HCT116 (cell line): ENCODE results near the gene FRMPD4. TPM values are rescaled to one million over a fixed set of nuclear protein-coding genes. Genes with fewer than 3 reads are reported as not detected.

Experiments
- ATAC-seq: fragments of 200-7000 bp; cut with Tn5 transposase; 2 replicates; pipeline ENCODE4 v1.9.1; 2020; ENCODE audit warnings: mild to moderate bottlenecking, moderate library complexity
- BruUV-seq: library from RNA; stranded (reverse); fragments of 400-500 nt; replicated peaks from 2 replicates; lab custom pipeline; 2021; lab: Mats Ljungman, UMichigan
- CTCF ChIA-PET: fragments of 300-600 bp; sonication (Branson Sonifier 250); formaldehyde crosslinking; loops from one replicate; lab custom pipeline; 2021; ENCODE audit warnings: antibody characterized with exemption; lab: Charles Lee
- POLR2A ChIA-PET: fragments of 300-600, 350-600 bp; sonication (Branson Sonifier 250); formaldehyde crosslinking; loops from one replicate; lab custom pipeline; 2021; ENCODE audit warnings: antibody characterized with exemption; lab: Charles Lee
- RAD21 ChIA-PET, 2 experiments: fragments of 300-600 bp; sonication (Branson Sonifier 250); formaldehyde crosslinking; loops; one replicate each; lab custom pipeline; 2023; ENCODE audit warnings: low total read pairs in 2 of 2; ENCODE audit not compliant: uncharacterized antibody in 2 of 2, unreplicated experiment in 2 of 2, low non-redundant PET in 1 of 2; lab: Charles Lee
- DNase-seq: peaks from one replicate; pipeline ENCODE4 v3.0.0-alpha.2; 2010; ENCODE audit warnings: low read depth, low spot score
- H2AFZ ChIP-seq: fragments of 200-600 bp; shearing (Covaris generic), sonication (generic); 2 replicates; pipeline ENCODE4 v1.6.1; 2017; ENCODE audit warnings: low read depth, mixed run types, mixed read lengths, antibody characterized with exemption, low read length; ENCODE audit not compliant: poor library complexity, severe bottlenecking
- H3K27ac ChIP-seq: 2 replicates; pipeline ENCODE4 v1.5.1; 2012; ENCODE audit warnings: low read depth, low read length
- H3K27me3 ChIP-seq: fragments of 200-600 bp; sonication (generic); 2 replicates; pipeline ENCODE4 v1.6.1; 2016; ENCODE audit warnings: mixed run types, low read length, mixed read lengths; ENCODE audit not compliant: insufficient read depth
- H3K36me3 ChIP-seq, 2 experiments: fragments of 200-500 bp in 1 of 2; fragments of 200-600 bp in 1 of 2; sonication (Bioruptor generic) in 1 of 2; sonication (generic) in 1 of 2; 2 replicates each; pipeline versions ENCODE4 v1.5.1 to v1.6.1; 2014 to 2016; ENCODE audit warnings: low read length in 2 of 2, inconsistent platforms in 1 of 2, mixed read lengths in 1 of 2, mixed run types in 1 of 2; ENCODE audit not compliant: insufficient read depth in 2 of 2, control insufficient read depth in 1 of 2
- H3K4me1 ChIP-seq, 2 experiments: fragments of 200-600 bp in 1 of 2; sonication (generic) in 1 of 2; 2 replicates each; pipeline versions ENCODE4 v1.5.1 to v1.6.1; 2012 to 2017; ENCODE audit warnings: low read length in 2 of 2, inconsistent platforms in 1 of 2, mild to moderate bottlenecking in 1 of 2, mixed read lengths in 1 of 2, mixed run types in 1 of 2, moderate library complexity in 1 of 2; ENCODE audit not compliant: insufficient read depth in 2 of 2, control insufficient read depth in 1 of 2
- H3K4me2 ChIP-seq: fragments of 200-600 bp; sonication (generic); 2 replicates; pipeline ENCODE4 v1.6.1; 2017; ENCODE audit warnings: mixed run types, low read length, mixed read lengths
- H3K4me3 ChIP-seq, 2 experiments: fragments of 200-600 bp in 1 of 2; sonication (generic) in 1 of 2; replicated peaks in 1 of 2; 2 replicates each; pipeline ENCODE4 v1.5.1; 2011 to 2016; ENCODE audit warnings: low read length in 2 of 2, control low read depth in 1 of 2, low read depth in 1 of 2, mild to moderate bottlenecking in 1 of 2, mixed read lengths in 1 of 2, mixed run types in 1 of 2
- H3K79me2 ChIP-seq: fragments of 200-600 bp; sonication (generic); 2 replicates; pipeline ENCODE4 v1.6.1; 2017; ENCODE audit warnings: mild to moderate bottlenecking, mixed run types, low read length, moderate library complexity, mixed read lengths; ENCODE audit not compliant: insufficient read depth
- H3K9ac ChIP-seq: fragments of 200-600 bp; sonication (generic); 2 replicates; pipeline ENCODE4 v1.6.1; 2016; ENCODE audit warnings: low read length, mixed read lengths
- H3K9me2 ChIP-seq: fragments of 200-600 bp; sonication (generic), shearing (Covaris generic); 2 replicates; pipeline ENCODE4 v1.6.1; 2017; ENCODE audit warnings: mixed run types, mild to moderate bottlenecking, moderate library complexity; ENCODE audit not compliant: insufficient read depth
- H3K9me3 ChIP-seq, 2 experiments: fragments of 200-500 bp in 1 of 2; fragments of 200-600 bp in 1 of 2; sonication (Bioruptor generic) in 1 of 2; sonication (generic) in 1 of 2; 2 replicates each; pipeline ENCODE4 v1.6.1; 2014 to 2017; ENCODE audit warnings: low read length in 2 of 2, mixed read lengths in 2 of 2, inconsistent platforms in 1 of 2, low read depth in 1 of 2, mild to moderate bottlenecking in 1 of 2, mixed run types in 1 of 2, moderate library complexity in 1 of 2; ENCODE audit not compliant: control insufficient read depth in 1 of 2, insufficient read depth in 1 of 2
- H4K20me1 ChIP-seq: fragments of 200-600 bp; sonication (generic), shearing (Covaris generic); 2 replicates; pipeline ENCODE4 v1.6.1; 2017; ENCODE audit warnings: mixed run types, mild to moderate bottlenecking, moderate library complexity; ENCODE audit not compliant: insufficient read depth
- CTCF ChIP-seq, 3 experiments: fragments of 200-600 bp in 1 of 3; sonication (generic) in 1 of 3; IDR thresholded peaks in 2 of 3; conservative IDR thresholded peaks in 1 of 3; 2 replicates each; pipeline ENCODE4 v1.5.1; 2012 to 2017; ENCODE audit warnings: low read depth in 2 of 3, low read length in 2 of 3, antibody characterized with exemption in 1 of 3, borderline replicate concordance in 1 of 3, control low read depth in 1 of 3, mild to moderate bottlenecking in 1 of 3, mixed read lengths in 1 of 3, mixed run types in 1 of 3, moderate library complexity in 1 of 3; ENCODE audit not compliant: insufficient read depth in 1 of 3
- EGR1 ChIP-seq: IDR thresholded peaks from 2 replicates; pipeline ENCODE4 v1.6.1; 2012; ENCODE audit warnings: low read depth
- ELF1 ChIP-seq: IDR thresholded peaks from 2 replicates; pipeline ENCODE4 v1.6.1; 2012; ENCODE audit warnings: low read depth, borderline replicate concordance
- EZH2 ChIP-seq: fragments of 200-600 bp; sonication (generic); IDR thresholded peaks from 2 replicates; pipeline ENCODE4 v1.6.1; 2017; ENCODE audit warnings: antibody characterized with exemption, mixed run types
- EZH2phosphoT487 ChIP-seq: fragments of 200-600 bp; IDR thresholded peaks from 2 replicates; pipeline ENCODE4 v1.6.1; 2018; ENCODE audit warnings: antibody characterized with exemption, borderline replicate concordance
- JUND ChIP-seq: IDR thresholded peaks from 2 replicates; pipeline ENCODE4 v1.6.1; 2012
- POLR2A ChIP-seq: IDR thresholded peaks from 2 replicates; pipeline ENCODE4 v1.7.0; 2011; ENCODE audit warnings: borderline replicate concordance; ENCODE audit not compliant: insufficient read depth, insufficient read length; ENCODE audit errors: extremely low read depth
- SIN3A ChIP-seq: IDR thresholded peaks from 2 replicates; pipeline ENCODE4 v1.6.1; 2012; ENCODE audit warnings: low read depth
- TCF7L2 ChIP-seq: IDR thresholded peaks from 2 replicates; pipeline ENCODE4 v1.7.0; 2011; ENCODE audit warnings: borderline replicate concordance, inconsistent platforms; ENCODE audit not compliant: insufficient read depth, insufficient read length; ENCODE audit errors: extremely low read depth
- YY1 ChIP-seq: IDR thresholded peaks from 2 replicates; pipeline ENCODE4 v1.6.1; 2011; ENCODE audit warnings: low read length, low read depth, moderate library complexity, mild to moderate bottlenecking; ENCODE audit not compliant: insufficient replicate concordance; ENCODE audit errors: extremely low read depth
- intact Hi-C: fragments of 100-400 bp; cut with micrococcal nuclease; formaldehyde crosslinking; loops from 2 replicates; pipeline ENCODE4 v1.10.0; 2022
- total RNA-seq: library from RNA; stranded (reverse); gene quantifications from one replicate; pipeline ENCODE4 v1.2.1, GENCODE V29; 2021; ENCODE audit not compliant: unreplicated experiment

Gene FRMPD4
- total RNA-seq, 1 experiment from 2014 or later, result not detected

GRCh38 chrX:12139934-12140611 lies 1.8 kb downstream of the FRMPD4 start (continued):
- TF ChIP-seq CTCF (IDR thresholded peaks at IDR 0.05 in 2 of 3, conservative IDR thresholded peaks at IDR 0.05 in 1 of 3; ENCODE audit: borderline replicate concordance in 1 of 3, insufficient read depth in 1 of 3, low read depth in 2 of 3, low read length in 2 of 3) (no peak), JUND (no peak), TCF7L2 (no peak), POLR2A (no peak)

GRCh38 chrX:12141511-12141910 lies 3.2 kb downstream of the FRMPD4 start:
- no peak overlapping the region for H3K27ac ChIP-seq
- ChIA-PET POLR2A (no interaction called here), RAD21 (no interaction called here), CTCF (no interaction called here)
- no peak overlapping the region for H3K4me2 ChIP-seq
- no peaks in the 10 kb centered on the region for H3K79me2 ChIP-seq
- TF ChIP-seq EZH2phosphoT487, result no peak
- TF ChIP-seq JUND, result no peak
- TF ChIP-seq EZH2, result no peak
- TF ChIP-seq EGR1, result no peak
- TF ChIP-seq SIN3A, result no peak
- no peak for TF ChIP-seq YY1
- no peak for TF ChIP-seq ELF1
- DNase-seq (no peak), ATAC-seq (no peak)
- BruUV-seq, result no TSS peak
- no peaks in the 10 kb centered on the region for H3K4me1 ChIP-seq
- H3K27me3 ChIP-seq, result no peaks in the 10 kb centered on the region
- no peak overlapping the region for H3K4me3 ChIP-seq
- H3K9ac ChIP-seq, result no peak overlapping the region
- H3K36me3 ChIP-seq, result no peaks in the 10 kb centered on the region
- intact Hi-C loops, result no loop called here
- H2AFZ ChIP-seq, result no peak overlapping the region
- no peaks in the 10 kb centered on the region for H3K9me3 ChIP-seq
- no peaks in the 10 kb centered on the region for H3K9me2 ChIP-seq
- H4K20me1 ChIP-seq, result no peaks in the 10 kb centered on the region
